ENCODE measurements around the gene RASGRP2.

The RASGRP2 gene

DNA sequence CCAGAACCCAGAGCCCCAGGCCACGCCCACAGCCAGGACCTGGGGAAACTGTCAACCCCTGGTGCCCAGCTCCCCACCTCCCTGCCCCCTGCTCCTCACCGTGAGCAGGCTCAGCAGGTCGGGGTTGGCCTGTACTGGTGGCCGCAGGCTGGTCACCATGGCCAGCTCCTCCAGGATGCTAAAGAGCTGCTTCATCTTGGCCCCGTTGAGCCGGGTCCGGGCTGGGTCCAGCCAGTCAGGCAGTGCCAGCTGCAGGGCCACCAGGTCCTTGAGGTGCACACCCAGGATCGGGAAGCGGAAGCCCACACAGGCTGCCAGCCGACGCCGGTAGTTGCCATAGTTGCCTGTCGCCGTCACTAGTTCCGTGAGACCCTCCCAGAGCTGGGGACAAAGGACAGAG lies 7.3 kb downstream of the RASGRP2 start:
- DNase-seq: no peak

DNA sequence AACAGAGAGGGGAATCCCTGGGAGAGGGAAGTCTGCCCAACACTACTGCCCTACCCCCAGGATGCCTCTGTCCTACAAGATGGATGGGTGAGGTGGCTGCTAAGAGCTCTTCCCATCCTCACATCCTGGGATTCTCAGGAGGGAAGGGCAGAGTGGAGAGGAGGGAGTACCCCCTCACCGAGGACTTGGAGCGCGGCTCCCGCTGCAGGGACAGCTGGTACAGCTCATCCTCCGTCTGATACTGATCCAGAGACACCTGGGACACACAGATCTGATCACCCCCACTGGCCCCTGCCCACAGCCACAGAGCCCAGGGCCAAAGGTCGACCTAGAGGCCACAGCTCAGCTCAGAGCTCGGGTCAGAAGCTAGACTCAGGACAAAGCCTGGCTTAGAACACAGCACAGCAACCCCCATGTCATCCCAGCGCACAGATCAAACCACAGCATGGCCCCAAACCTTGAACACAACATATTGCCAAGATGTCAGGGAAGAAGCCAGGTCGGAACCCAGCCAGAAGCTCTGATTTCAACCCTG lies 8.2 kb downstream of the RASGRP2 start:
- no peak for DNase-seq

DNA sequence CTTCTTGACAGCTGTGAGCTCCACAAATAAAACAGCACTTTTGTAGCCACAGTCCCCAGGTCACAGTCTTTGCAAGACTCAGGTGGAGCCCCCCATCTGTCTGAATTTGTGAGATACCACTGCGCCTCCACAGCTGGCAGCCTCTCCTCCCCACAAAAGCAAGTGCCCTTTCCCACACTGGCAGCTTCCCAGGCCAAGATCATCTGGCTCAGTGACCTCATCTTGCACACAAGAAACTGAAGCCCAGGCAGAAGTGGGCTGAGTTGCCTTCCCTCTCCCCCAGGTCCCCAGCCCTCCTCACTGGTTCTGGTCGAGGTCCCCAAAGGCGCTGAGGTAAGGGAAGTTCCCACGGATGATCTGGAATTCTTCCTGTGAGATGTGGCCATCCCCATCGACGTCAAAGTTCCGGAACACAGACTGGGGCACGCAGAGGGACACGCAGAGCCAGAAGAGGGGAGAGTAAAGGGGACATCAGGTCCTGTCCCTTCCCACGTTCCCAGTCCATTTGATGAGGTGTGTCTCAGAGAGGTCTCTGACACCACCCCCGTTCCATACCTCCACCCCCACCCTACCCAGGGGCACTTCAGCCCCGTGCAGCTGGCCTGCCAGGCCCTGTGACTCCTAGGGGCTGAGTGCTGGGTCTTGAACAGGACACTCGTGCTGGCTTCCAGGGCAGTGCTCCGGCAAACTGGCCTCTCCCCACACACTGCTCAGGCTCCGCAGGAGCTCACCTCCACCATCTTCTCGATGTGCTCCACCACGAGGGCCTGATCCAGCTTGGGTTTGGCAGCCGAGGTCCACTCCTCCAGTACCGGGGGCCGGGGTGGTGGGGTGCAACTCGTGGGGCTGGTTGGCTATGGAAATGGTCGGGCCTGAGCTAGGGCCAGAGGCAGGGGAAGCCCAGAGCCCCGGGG lies 8.9 kb downstream of the RASGRP2 start:
- no peak for DNase-seq

DNA sequence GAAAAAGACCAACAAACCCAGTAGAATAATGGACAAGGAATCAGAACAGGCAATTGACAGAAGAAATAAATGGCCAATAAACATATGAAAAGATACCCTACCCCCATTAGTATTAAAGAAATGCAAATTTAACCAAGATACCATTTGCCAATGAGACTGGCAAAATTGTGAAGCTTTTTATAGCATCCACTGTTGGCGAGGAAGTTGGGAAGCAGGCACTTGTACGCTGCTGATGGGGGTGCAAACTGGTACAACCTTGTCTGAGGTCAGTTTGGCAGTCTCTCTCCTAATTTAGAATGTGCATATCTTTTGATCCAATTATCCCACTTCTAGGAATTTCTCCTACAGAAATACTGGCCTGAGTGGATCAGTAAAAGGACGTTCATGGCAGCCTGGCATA lies 12.3 kb downstream of the RASGRP2 start:
- DNase-seq: no peak

DNA sequence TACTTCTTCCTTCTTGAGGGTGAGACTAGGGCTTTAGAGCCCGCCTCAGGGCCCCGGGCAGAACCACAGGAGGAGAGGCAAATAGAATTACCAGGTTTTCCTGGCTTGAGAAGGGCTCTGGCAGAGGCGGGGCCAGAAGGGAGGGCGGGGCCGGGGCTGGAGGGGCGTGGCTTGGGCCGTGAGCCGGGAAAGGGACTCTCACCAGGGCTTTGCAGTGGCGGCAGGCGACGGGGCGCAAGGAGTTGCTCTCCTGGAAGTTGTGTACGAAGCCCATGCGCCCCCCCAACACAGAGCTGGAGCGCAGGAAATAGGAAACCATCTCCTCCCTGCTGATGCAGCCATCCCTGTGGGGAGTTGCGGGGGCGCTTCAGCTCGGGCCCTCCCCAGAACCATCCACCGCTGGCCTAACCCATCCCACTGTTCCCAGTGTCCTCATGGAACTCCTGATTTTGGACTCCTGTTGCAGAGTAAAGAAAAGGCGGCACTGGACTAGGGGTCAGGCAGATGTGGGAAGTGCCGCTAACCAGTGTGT lies 14.0 kb downstream of the RASGRP2 start:
- no peak for DNase-seq

DNA sequence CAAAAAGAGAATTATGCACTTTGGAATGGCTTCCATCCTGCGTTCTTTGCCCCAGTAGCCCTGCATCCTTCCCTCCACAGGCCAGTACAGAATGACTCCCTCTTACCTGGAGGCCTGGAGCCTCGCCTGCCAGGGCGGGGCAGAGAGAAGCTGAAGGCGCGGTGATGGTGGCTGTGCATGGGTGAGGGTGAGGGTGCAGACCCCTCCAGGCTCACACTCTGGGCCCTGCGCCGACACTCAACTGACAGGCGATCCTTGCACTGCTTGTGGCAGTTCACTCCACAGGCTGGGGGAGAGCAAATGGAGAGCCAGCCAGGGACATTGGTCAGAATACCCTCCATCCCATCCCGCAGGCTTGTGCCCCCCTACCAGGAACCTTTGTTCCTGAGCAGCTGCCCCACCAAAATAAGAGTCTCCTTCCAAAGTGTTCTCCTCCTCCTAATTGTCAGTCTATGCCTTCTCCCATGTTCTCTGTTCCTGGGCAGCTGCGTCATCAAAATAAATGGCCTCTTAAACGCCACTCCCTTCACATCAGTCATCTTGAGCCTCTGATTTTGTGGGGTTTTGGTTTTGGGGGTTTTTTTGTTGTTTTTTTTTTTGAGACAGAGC lies 15.1 kb downstream of the RASGRP2 start:
- no peak for DNase-seq

DNA sequence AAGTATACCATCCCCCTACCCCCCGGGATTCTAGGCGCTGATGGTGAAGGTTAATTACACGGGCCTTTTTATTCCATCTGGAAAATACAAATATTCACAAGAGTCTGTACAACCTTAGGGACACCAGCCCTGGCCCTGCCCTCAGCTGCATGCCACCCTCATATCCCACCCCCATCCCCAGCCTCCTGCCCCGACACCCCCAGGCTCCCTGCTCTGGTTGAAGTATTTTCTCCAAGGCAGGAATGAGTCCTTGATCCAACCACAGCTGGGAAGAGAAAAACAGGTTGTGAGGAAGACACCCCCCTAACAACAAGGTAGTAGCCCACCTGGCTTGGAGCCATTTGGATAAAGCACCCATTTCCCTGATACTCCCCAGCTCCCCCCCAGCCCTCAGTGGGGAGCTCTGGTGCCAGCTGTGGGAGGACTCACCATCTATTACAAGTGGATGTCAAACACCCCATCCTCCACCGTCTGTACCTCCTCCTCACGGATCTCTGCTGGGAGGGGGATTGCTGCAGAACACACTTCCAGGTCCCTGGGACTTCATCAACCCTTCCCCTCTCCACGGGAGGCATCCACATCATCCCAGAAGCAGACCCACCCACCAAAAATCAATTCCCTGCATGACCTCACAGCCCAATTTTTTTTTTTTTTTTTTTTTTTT lies 16.9 kb downstream of the RASGRP2 start:
- no peak for DNase-seq

DNA sequence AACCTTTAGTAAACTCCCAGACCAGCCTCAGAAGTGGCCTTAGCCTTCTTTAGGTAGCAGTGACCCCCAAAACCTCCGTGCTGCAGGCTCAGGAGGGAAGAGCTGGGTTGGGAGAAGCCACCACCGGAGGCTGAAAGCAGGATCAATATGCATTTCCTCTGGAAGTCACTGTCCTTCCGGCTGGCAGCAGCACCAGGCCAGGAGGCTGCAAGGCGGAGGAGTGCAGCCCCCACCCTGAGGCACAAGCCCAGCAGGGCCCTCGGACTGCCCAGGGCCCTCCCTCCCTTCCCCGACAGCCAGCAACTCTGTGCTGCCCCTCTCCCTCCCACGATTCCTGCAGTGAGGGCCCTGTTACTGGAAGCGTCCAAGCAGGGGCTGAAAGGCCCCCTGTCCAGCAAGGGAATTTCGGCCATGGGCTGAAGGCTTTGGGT lies 17.7 kb downstream of the RASGRP2 start:
- no peak for DNase-seq

DNA sequence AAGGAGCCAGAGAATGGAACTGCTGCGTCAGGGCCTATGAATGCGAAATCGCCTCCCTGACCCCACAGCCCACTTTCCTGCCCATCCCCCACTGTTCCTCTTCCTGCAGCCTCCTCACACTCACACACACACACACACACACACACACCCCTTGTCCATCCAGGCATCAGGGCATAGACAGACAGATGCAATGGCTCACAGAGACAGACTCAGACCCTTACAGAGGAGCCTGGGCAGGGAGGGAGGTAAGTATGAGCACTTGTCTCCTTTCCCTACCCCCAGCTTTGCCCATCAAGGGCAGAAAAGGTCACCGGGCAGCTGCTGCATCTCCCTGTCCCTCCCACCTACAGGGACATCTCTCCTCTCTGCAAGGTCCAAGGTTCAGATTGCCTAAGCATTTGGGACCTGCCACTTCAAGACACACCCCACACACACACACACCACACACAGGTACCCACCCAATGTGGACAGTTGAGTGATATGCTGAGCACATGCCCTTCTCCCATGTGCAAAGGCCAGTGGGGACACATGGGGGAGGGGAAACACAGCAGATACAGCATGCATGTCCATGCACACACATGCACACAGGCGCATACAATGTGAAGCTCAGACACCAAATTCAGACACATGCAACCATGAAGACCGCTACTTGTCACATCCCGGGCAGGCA lies 18.9 kb downstream of the RASGRP2 start:
- no peak for DNase-seq

DNA sequence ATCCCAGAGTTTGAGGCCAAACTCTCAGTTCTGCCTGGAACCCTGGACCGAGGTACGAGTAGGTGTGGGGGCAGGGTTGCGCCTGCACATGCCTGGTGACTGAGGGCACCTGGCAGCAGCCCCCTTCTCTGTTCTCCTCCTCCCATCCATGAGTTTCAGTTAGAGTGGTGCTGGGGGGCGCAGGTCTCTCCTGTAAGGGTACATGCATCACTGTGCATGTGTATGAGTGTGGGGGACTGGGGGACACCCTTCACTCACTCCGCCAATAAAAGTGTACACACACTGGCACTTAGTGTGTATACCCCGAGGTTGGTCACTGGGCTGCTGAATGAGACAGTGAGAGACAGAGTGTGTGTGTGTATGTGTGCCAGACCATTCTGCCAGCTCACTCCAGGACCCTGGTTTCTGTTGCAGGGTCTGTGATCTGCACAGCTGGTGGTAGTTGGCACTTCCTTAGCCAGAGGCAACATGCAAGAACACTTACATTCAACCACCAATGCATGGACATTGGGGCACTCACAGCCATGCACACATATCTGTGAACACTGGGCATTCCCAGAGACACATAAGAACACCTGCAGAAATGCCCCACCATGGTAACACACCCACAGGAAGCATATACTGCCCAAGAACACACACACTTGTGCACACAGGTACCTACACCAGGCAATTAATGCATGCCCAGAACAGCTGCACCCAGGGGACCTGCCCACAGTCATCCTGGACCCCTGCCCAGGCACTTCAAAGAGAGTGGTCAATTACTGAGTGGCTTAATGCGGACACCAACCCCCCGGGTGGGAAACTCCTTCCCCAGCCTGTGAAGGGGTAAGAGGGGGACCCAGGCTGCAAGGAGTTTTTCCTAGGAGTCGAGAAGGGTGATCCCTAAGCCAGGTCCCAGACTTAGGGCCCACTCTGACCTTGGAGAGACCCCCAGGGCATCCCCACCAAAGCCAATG lies 19.8 kb downstream of the RASGRP2 start:
- no peak for DNase-seq

DNA sequence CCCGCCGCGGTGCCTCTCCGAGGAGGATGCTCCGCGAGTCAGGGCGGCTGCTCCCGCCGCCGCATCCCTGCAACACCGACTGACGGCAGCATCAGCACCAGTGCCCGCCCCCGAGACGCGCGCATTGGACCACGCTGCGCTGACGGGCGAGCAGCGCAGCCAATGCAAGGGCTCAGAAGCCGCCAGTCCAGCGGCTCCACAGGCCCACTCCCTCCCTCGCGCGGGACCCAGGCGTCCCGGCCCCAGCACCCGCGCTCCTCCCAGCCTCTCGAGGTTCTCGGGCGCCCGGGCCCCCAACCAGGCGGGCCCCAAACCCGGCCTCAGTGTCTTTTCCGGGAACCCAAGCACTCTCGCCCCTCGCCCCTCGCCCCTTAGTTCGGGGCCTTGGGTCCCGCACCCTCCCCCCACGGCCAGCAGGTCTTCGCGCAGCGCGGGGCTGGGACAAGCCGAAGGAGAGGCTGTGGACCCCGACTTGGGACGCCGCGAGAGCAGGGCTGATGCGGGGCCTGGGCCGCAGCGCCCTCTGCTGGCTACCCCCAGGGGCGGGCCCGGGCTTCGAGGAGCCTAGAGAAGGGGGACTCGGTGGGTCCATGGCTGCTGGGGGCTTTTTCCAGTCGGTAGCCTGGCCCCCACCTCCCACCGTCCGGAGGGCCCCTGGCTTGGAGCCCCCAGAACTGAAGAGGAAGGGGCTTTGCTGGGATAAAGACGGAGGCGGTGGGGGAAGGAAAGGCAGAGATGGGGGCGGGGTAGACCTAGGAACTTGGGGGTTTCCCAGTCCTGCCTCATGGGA lies 20.6 kb downstream of the RASGRP2 start, which contains the start of gene NRXN2:
Gene NRXN2 (minus strand): TSS at position 81 of the 790 bp plus-strand sequence. CDS start 9,498 bp downstream, outside the sequence.
- DNase-seq: peak; percentile 79 to 90

DNA sequence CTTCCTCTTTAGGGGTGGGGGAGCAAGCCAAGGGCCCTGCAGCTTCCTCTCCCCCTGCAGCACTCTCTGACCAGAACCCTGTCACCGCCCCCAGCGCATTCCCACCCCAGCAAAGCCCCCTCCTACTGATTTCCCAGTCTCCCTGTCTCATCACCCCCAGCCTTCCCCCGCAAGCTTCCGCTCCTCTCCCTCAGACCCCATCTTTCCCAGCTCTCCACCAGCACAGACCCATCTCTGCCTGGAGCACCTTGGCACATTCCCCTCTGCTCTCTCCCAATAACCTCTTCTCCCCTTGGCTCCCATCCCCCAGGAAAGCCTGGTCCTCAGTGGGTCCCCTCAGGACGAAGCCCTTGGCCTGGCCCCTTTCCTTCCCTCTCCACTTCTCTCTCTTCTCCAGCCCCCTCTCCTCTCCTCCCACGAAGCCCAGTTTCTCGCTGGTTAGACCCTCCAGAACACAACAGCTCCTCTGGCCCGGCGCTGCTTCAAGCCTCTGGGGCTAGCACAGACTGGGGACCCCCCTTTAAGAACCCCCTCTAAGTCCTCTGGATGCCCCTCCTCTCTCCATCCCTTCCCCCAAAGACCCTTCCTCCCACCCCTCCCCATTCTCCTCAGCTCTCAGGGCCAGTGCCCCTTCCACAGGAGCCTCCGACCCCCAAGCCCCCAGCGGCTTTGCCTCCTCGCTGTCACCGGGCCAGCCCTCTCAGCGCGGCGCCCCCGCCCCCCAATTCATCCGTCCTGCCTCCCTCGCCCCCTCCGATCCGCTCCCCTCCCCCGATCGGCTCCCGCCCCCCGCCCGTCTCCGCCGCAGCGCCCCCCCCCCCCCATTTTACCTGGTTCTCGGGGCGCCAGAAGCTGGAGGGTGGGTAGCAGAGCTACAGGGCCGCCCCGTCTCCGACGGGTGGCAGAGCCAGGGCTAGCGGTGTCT lies 21.5 kb downstream of the RASGRP2 start:
- DNase-seq: no peak

DNA sequence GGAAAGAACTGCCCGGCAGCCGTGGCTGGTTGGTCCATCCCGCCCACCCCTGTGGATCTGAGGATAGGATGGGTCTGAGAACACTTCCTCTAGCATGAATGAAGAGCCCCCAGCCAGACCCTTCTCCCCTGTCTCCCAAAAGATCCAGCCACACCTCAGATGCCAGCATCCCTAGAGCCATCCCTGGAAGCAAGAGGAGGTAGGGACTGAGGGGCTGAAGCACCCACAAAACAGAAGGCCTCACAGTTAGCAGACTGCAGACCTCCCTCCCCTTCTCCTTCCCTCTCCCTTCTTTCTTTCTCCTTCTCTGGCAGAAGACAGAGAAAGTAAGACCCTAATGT lies 22.6 kb downstream of the RASGRP2 start:
- DNase-seq: no peak

DNA sequence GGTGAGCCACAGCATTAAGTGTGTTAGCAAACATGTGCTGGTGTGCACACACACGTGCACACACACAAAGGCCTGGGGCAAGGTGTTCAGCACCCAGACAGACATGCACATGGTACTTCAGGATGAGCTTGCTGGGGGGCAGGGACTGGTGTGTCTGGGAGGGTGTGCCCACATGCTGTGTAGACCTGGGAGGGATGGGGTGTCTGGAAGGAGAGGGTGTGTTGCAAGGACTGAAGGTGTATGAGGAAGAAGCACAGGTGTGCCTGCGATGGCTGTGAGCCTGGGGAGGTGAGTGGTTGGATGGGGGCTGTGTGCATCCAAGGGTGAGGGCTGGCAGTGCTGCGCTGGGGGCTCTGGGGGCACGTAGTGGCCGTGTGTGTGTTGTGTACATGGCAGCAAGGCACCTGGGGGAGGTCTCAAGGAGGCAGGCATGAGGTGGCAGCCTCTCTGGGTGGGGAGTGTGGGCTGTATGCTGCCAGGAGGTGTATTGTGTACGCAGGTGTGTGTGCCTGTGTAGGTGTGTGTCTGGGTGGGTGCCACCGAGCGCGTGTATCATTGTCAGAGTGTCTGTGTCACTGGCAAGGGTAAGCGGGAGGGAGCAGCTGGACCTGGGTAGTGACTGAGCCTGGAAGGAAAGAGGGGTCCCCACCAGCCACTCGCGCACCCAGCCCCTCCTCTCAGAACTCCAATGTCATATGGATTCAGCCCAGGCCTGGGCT lies 23.1 kb downstream of the RASGRP2 start:
- DNase-seq: peak in 1 of 2 experiments; percentile 14

DNA sequence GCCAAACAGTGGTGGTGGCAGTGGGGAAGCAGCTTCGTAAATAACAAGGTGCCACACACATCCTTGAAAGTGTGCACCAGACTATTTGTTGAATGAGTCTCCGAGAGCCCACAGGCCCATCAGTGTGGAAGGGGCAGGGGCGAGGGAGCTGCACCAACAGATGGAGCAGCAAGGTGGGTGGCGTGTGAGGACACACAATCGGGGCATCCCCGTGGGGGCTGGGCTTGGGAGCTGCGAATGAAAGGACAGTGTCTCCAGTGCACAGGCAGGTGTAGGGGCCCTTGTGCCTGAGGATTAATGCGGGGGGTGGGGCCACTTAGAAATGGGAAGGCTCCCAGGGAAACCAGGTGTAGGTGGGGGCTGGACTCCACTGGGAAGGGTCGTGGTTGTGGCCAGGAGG lies 23.8 kb downstream of the RASGRP2 start:
- no peak for DNase-seq

DNA sequence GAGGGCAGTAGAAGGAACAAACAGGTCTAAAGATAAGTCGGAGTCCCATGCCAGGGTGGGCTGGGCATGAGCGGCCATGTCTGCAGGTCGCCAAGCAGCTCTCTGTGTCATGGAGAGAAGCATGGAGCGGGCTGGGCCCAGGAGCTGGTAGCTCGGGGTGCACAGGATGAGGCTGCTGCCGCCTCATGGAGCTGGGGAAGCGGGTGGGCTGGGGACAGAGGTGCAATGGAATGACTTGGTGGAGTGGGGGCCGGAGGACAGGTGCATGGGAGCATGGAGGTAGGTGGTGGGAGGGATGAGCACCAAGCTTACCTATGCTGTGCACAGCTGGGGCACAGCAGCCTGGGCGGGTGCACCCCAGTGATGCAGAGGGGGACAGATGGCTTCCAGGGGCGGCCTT lies 24.5 kb downstream of the RASGRP2 start:
- DNase-seq: no peak

DNA sequence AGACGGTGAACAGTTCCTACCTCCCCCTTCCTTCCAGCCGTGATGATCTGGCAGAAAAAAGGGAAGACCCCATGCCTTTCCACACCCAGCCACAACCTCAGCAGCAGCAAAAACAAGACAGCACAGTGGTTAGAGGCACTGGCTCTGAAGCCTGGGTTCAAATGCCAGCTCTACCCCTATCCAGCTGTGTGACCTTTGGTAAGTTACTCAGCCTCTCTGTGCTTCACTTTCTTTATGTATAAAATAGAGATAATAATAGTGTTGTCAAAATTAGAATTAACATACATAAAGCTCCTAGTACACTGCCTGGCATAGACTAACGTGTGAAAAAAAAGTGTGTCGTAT lies 25.2 kb downstream of the RASGRP2 start:
- DNase-seq: no peak

DNA sequence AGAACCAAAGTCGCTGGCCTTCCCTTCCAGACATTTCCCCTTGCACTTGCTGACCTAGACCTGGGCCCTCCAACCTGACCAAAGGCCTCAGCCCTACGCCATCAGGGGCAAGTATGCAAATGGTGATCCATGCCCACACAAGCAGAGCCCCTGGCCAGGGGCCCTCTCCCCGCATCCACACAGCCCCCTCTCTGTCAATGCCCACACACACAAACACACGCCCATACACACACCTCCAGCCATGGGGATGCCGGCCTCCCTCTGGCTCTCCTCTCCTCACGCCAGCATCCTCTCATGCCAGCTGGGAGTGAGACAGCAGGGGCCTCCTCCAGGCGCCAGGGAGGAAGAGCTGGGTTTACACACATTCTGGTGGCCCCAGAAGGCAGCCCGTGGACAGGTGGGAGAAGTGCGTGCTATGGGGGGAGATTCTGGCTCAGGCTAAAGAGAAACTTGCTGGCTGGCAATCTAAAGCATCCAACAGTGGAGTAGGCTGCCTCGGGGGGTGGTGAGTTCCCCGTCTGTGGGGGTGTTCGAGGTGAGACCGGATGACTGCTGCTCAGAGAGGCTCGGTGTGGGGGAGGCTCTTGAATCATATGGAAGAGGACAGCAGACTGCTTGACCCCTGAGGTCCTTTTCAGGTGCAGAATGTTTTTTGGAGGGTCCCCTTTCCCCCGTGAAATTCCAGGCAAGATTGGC lies 25.7 kb downstream of the RASGRP2 start:
- DNase-seq: no peak

DNA sequence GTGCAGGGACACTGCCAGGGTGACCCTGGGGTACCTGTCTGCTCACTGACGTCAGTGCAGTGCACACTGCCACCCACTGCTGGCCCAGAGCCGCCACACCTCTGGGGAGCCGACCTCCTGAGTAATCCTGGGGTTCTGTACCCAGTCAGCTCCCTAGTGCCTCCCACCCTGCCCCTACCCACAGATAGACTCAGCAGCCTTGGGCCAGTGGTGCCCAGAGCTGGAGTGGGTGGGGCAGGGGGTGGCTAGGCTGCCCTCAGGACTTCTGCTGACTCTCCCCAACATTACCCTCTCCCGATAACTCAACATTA lies 26.7 kb downstream of the RASGRP2 start:
- no peak for DNase-seq
